KOPT-K1 (cell line): Measurements from ENCODE around the gene CCNK.

Experiments used
- H3K27ac ChIP-seq: fragments of 200-600 bp; sonication (generic); 2 replicates; pipeline ENCODE4 v1.5.1; 2016; ENCODE audit warnings: antibody characterized with exemption, mild to moderate bottlenecking, low read depth, low read length; ENCODE audit not compliant: poor library complexity, severe bottlenecking
- H3K36me3 ChIP-seq: fragments of 200-600 bp; sonication (generic); 2 replicates; pipeline ENCODE4 v1.5.1; 2017; ENCODE audit warnings: antibody characterized with exemption, mild to moderate bottlenecking, low read length, moderate library complexity; ENCODE audit not compliant: insufficient read depth
- H3K9me3 ChIP-seq: fragments of 200-600 bp; sonication (generic); 2 replicates; pipeline ENCODE4 v1.5.1; 2017; ENCODE audit warnings: antibody characterized with exemption, low read length, mild to moderate bottlenecking; ENCODE audit not compliant: insufficient read depth, poor library complexity, severe bottlenecking

The CCNK gene

DNA sequence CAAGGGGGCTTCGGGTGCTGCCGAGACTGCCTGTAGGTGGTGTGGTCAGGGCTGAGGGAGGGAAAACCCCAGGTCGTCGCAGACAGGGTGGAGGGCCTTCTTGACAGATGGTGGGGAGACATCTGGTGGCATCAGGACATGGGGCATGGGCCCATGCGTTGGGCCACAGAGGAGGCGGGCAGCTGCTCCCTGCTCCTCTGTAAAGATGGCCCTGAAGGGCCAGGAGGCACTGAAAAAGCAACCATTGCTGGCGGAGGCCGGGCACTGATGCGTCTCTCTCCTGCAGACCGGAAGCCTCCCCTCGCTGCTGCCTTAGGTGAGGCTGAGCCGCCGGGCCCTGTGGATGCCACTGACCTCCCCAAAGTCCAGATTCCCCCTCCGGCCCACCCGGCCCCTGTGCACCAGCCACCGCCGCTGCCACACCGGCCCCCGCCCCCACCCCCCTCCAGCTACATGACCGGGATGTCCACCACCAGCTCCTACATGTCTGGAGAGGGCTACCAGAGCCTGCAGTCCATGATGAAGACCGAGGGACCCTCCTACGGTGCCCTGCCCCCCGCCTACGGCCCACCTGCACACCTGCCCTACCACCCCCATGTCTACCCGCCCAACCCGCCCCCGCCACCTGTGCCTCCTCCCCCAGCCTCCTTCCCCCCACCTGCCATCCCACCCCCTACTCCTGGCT is 28.8 kb downstream of the CCNK start:
- Histone ChIP-seq H3K9me3 (no peaks in the 10 kb centered on the region), H3K36me3 (peaks cover 95% of the 10 kb centered on the region), H3K27ac (no peak overlapping the region)

DNA sequence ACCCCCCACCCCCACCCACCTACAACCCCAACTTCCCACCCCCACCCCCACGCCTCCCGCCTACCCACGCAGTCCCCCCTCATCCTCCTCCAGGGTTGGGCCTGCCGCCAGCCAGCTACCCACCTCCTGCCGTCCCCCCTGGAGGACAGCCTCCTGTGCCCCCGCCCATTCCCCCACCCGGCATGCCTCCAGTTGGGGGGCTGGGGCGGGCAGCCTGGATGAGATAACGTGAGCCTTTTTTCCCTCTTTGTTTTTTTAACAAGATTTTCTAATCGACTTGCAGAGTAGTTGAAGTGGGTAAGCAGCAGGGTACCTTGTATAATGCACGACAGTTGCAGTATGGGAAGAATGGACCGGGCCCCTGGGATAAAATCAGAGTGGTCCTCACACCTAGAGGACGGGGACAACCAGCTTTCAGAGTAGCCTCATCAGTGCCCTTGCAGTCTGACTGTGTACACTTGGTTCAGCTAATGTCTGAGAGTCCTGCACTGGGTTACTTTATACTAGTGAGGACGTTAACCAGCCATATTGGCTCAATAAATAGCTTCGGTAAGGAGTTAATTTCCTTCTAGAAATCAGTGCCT is 29.4 kb downstream of the CCNK start:
- H3K27ac ChIP-seq: no peak overlapping the region
- no peaks in the 10 kb centered on the region for H3K9me3 ChIP-seq
- peaks cover 95% of the 10 kb centered on the region for H3K36me3 ChIP-seq

- Histone ChIP-seq H3K27ac (no peak overlapping the region), H3K36me3 (peaks cover 90% of the 10 kb centered on the region), H3K9me3 (no peaks in the 10 kb centered on the region)
Measured at GRCh38 chr14:99511421-99512109, 30.4 kb downstream of the CCNK start.

- no peaks in the 10 kb centered on the region for H3K9me3 ChIP-seq
- H3K27ac ChIP-seq: no peak overlapping the region
- peaks cover 85% of the 10 kb centered on the region for H3K36me3 ChIP-seq
Measured at GRCh38 chr14:99512110-99512449, 30.9 kb downstream of the CCNK start.

- H3K36me3 ChIP-seq: peaks cover 79% of the 10 kb centered on the region
Measured at GRCh38 chr14:99512571-99513182, 31.5 kb downstream of the CCNK start.

DNA sequence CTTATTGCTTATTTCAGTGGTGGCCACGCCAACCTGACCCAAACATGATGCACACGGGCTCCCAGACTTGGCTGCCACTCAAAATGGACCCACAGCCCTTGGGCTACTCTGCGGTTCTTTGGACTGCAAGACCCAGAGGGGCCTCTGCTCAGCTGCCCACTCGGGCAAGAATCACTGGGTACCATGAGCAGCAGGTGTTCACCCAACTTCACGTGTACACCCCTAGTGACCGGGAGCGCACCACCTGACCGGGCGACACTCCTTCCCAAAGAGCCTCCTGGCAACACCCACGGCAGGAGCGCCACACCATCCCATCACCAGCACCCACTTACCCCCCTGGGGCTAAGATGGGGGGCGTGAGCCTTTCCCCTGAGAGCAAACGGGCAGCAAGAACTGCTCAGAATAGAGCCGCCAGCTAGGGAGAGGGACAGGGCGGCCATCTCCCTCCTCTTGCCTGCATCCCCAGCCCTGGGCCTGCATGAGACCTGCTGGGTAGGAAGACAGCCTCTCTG is 32.0 kb downstream of the CCNK start:
- no peaks in the 10 kb centered on the region for H3K9me3 ChIP-seq
- H3K36me3 ChIP-seq: peaks cover 73% of the 10 kb centered on the region
- H3K27ac ChIP-seq: no peak overlapping the region

More at GRCh38 chr14:99512571-99513182, 31.5 kb downstream of the CCNK start:
- Histone ChIP-seq H3K27ac (no peak overlapping the region), H3K9me3 (no peaks in the 10 kb centered on the region)

DNA sequence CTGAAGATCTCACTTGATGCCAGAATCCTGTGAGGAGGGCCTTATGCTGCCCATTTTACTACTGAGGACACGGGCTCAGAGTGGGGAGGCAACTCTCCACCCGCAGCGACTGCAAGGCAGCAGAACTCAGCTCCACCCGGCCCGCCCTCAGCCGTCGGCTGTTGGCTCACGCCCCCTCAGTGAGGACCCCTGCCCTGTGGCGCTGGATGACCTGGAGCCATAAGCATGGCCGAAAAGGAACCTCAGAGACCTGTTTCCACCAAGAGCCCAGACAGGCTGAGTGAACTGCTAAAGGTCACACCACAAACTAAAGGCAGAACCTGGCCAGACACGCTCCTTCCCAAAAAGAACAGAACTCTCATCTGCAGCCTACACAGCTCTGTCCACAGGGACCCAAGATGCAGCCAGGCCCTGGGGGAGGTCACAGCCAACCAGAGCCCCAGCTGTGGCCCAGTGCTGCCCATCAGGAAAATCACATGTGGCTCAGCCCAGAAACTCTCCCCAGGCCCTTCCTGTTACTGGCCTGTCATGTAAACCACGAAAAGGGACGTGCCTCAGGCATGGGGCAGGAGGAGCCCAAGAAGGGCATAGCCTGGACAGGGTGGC is 32.8 kb downstream of the CCNK start:
- peaks cover 65% of the 10 kb centered on the region for H3K36me3 ChIP-seq

GRCh38 chr14:99514552-99515300 is 33.5 kb downstream of the CCNK start:
- H3K27ac ChIP-seq: no peak overlapping the region
- H3K9me3 ChIP-seq: no peaks in the 10 kb centered on the region
- H3K36me3 ChIP-seq: peaks cover 58% of the 10 kb centered on the region

More for the DNA sequence above, 32.8 kb downstream of the CCNK start:
- H3K9me3 ChIP-seq: no peaks in the 10 kb centered on the region
- H3K27ac ChIP-seq: no peak overlapping the region

GRCh38 chr14:99515301-99516155 is 34.3 kb downstream of the CCNK start:
- no peaks in the 10 kb centered on the region for H3K9me3 ChIP-seq
- H3K36me3 ChIP-seq: peaks cover 55% of the 10 kb centered on the region
- no peak overlapping the region for H3K27ac ChIP-seq

GRCh38 chr14:99516156-99516870 is 35.1 kb downstream of the CCNK start:
- H3K36me3 ChIP-seq: peaks cover 47% of the 10 kb centered on the region
- H3K9me3 ChIP-seq: no peaks in the 10 kb centered on the region

DNA sequence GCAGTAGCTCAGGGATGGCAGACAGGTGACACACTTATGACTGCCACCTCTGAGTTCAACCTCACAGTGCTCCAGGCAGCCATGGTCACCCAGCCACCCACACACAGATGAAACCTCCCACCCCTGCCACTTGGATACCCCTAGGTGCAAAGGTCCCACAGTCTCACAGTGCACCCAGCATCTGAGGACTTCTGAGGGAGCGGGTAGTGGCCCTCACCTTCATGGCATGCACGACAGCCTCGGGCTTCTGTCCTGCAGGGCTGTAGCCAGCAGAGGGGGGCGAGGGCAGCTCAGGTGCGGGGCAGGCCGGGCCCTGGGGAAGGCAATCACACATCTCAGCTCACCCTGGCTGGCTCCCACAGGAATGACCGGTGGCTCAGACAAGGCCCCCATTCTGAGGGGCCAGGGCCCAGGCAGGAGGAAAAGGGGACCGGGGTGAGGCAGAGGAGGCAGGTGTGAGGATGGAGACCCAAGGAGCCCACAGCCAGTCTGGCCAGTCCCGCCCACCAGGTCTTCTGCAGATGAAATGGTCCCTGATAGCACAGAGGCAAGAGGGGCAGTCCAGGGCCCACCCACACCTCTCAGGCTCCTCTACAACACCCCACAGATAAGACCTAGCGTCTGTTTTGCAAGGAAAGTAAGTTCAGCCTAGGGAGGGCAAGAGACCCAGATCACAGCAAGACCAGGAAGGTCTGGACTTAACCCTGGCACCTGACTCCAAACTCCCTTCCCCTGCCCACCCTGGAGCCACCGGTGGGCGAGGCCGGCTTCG is 35.8 kb downstream of the CCNK start:
- H3K27ac ChIP-seq: no peak overlapping the region
- no peaks in the 10 kb centered on the region for H3K9me3 ChIP-seq
- H3K36me3 ChIP-seq: peaks cover 40% of the 10 kb centered on the region

More at GRCh38 chr14:99516156-99516870, 35.1 kb downstream of the CCNK start:
- no peak overlapping the region for H3K27ac ChIP-seq

DNA sequence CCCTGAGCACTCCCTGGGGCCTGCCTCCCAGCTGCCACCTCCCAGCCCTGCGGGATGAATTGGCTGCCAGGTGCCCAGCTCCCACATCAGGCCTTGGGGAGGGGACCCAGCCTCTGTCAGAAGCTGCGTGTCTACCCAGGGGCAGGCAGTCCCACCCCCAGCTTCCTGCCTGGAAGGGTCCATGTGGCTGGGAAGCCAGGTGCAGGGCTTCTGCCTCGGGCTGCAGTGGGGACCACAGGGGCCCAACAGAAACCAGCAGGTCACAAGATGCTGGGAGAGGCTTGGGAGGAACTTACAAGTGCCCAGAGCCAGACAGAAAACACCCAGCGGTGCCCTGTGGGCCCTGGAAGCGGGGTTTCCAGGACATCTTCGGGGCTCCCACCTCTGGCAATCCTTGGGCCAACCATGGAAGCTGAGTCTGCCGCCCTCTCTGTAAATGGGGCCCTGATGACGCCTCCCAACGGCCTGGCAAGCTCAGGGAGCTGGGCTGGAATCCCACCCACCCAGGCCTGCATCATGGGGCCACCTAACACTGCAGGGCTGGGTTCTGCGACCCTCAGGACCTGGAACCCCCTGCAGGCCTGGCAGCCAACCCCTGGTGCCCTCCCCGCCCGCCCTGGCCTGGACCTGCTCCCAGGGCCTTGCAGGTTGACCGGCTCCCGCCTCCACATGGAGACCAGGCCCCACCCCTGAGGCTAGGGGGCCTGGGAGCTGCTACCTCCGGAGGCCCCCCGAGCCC is 36.6 kb downstream of the CCNK start:
- no peak overlapping the region for H3K27ac ChIP-seq
- no peaks in the 10 kb centered on the region for H3K9me3 ChIP-seq
- H3K36me3 ChIP-seq: peaks cover 32% of the 10 kb centered on the region
